Progenitor cell of endocrine pancreas (in vitro differentiated cells): ENCODE measurements around the gene HYOU1. TPM values are rescaled to one million over a fixed set of nuclear protein-coding genes. Genes with fewer than 3 reads are reported as not detected.

Experiments used
- DNase-seq: peaks from one replicate; pipeline ENCODE4 v3.0.0; 2021; ENCODE audit warnings: low spot score; ENCODE audit not compliant: unreplicated experiment
- H3K27ac Mint-ChIP-seq: 2 replicates; pipeline ENCODE4 v1.8.0; 2021; ENCODE audit warnings: mild to moderate bottlenecking, moderate library complexity, mixed read lengths
- H3K27me3 Mint-ChIP-seq: 2 replicates; pipeline ENCODE4 v1.8.0; 2021; ENCODE audit warnings: mixed read lengths
- H3K36me3 Mint-ChIP-seq: 2 replicates; pipeline ENCODE4 v1.8.0; 2022; ENCODE audit warnings: mixed read lengths; ENCODE audit not compliant: insufficient read depth
- H3K4me1 Mint-ChIP-seq: 2 replicates; pipeline ENCODE4 v1.8.0; 2021; ENCODE audit warnings: low read depth, mixed read lengths
- H3K4me3 Mint-ChIP-seq: 2 replicates; pipeline ENCODE4 v1.8.0; 2021; ENCODE audit warnings: low read depth, mild to moderate bottlenecking, moderate library complexity, mixed read lengths
- H3K9me3 Mint-ChIP-seq: 2 replicates; pipeline ENCODE4 v1.8.0; 2021; ENCODE audit warnings: low read depth, mixed read lengths
- total RNA-seq: library from RNA; stranded (reverse); gene quantifications from 2 replicates; pipeline ENCODE4 v1.2.1, GENCODE V29; 2021
- TF ChIP-seq, protein P1 (sequence below): fragments of 200-600 bp; sonication (generic); IDR thresholded peaks from one replicate; pipeline ENCODE4 v1.5.0; 2021; ENCODE audit warnings: antibody characterized with exemption, mild to moderate bottlenecking; ENCODE audit not compliant: unreplicated experiment

Gene HYOU1
- total RNA-seq, 1 donor from 2014 or later, result 199 TPM

DNA sequence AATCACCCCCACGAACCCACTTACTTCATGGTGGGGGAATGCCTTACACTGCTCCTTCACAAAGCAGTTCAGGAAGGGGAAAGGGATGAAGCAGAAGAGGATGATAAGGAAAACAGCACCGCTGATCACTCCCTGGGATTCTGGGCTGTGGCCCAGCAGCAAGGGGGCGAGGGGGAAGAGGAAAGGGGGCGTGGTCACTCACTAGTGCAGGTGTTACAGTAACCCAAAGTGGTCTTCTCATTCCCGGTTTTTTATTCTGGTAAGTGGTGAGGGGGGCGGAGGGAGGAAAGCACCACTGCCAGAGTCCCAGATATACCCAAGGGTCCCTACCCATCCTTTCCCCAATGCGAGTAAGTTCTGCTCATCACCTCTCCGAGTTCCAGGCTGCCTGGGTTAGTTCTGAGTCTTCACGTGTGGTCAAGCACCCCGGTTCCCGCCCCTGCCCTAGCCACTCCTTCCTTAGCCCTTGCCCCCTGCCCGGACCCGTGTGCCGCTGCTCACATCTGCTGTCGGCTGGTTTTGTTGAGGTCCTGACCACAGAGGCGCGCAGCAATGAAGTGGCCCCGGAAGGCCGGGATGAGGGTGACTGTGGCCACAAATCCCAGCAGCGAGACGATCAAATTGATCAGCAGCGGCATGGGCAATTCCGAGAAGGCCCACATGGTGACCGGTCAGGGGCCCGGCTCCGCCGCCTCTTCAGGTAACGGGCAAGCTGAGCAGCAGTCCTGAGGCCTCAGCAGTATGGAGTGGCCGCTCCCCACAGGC is 44.2 kb upstream of the HYOU1 start:
- Mint-ChIP-seq H3K4me1 (peaks cover 16% of the 10 kb centered on the region), H3K4me3 (peak overlapping the region; percentile 78), H3K36me3 (peaks cover 18% of the 10 kb centered on the region), H3K27ac (peak overlapping the region; percentile 99), H3K27me3 (no peaks in the 10 kb centered on the region), H3K9me3 (no peaks in the 10 kb centered on the region)
- TF ChIP-seq, protein P1, sequence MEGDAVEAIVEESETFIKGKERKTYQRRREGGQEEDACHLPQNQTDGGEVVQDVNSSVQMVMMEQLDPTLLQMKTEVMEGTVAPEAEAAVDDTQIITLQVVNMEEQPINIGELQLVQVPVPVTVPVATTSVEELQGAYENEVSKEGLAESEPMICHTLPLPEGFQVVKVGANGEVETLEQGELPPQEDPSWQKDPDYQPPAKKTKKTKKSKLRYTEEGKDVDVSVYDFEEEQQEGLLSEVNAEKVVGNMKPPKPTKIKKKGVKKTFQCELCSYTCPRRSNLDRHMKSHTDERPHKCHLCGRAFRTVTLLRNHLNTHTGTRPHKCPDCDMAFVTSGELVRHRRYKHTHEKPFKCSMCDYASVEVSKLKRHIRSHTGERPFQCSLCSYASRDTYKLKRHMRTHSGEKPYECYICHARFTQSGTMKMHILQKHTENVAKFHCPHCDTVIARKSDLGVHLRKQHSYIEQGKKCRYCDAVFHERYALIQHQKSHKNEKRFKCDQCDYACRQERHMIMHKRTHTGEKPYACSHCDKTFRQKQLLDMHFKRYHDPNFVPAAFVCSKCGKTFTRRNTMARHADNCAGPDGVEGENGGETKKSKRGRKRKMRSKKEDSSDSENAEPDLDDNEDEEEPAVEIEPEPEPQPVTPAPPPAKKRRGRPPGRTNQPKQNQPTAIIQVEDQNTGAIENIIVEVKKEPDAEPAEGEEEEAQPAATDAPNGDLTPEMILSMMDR, result peak; percentile 37
- peak; percentile 54 for DNase-seq

DNA sequence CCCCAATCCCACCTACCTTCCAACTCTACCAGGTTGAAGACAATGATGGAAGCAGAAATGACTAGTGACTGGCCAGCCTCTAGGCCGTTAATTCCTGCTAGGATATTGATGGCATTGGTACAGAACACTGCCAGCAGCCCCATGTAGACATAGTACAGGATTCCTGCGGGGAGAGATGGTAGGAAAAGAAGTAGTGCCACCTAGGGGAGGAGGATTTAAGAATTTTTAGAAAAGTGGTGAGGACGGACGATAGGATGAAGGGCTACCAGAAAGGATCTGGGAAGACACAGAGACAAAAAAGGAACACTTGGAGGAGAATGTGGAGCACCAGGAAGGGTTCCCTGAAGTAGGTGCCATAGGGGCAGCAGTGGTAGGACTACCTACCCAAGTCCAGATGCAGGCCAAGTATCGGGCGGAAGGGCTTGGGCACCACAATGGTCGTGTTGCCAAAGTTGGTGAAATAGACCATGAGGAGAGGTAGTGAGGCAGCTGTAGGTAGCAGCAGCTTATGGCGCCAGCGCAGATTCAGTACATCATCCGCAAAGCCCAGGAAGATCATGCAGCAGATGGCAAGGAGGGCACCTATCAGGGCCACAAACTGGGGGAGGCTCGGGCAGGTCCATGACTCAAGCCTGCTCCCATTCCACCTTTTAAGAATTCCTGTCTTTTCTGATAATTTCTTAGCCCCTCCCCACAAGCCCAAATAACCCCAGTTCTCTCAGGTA is 43.4 kb upstream of the HYOU1 start:
- no peak for DNase-seq
- Mint-ChIP-seq H3K36me3 (peaks cover 20% of the 10 kb centered on the region), H3K9me3 (no peaks in the 10 kb centered on the region), H3K27ac (peak overlapping the region; percentile 99), H3K4me1 (peaks cover 16% of the 10 kb centered on the region), H3K27me3 (no peaks in the 10 kb centered on the region), H3K4me3 (peak overlapping the region; percentile 78)
- TF ChIP-seq, protein P1, result peak; percentile 17

DNA sequence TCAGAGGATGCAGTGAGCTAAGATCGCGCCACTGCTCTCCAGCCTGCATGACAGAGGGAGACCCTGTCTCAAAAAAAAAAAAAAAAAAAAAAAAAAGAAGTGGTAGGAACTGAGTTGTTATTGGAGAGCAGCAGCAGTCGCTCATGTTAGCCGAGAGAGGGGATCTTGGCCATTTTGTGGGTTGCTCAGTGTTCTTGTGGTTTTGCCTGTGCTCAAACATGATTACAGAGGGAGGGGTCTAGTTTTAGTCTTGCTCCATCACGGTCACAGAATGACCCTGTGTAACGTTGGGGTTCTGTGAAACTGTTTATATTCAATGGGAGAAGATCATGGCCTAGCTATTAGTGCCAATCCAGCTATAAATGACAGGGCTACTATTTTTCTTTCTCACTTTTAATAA is 42.7 kb upstream of the HYOU1 start:
- no peaks in the 10 kb centered on the region for H3K9me3 Mint-ChIP-seq
- H3K36me3 Mint-ChIP-seq, result peaks cover 20% of the 10 kb centered on the region
- peak overlapping the region; percentile 78 for H3K4me3 Mint-ChIP-seq
- no peak for DNase-seq
- peak overlapping the region; percentile 73 for H3K27ac Mint-ChIP-seq
- TF ChIP-seq, protein P1, result no peak
- H3K27me3 Mint-ChIP-seq, result no peaks in the 10 kb centered on the region
- peaks cover 16% of the 10 kb centered on the region for H3K4me1 Mint-ChIP-seq

DNA sequence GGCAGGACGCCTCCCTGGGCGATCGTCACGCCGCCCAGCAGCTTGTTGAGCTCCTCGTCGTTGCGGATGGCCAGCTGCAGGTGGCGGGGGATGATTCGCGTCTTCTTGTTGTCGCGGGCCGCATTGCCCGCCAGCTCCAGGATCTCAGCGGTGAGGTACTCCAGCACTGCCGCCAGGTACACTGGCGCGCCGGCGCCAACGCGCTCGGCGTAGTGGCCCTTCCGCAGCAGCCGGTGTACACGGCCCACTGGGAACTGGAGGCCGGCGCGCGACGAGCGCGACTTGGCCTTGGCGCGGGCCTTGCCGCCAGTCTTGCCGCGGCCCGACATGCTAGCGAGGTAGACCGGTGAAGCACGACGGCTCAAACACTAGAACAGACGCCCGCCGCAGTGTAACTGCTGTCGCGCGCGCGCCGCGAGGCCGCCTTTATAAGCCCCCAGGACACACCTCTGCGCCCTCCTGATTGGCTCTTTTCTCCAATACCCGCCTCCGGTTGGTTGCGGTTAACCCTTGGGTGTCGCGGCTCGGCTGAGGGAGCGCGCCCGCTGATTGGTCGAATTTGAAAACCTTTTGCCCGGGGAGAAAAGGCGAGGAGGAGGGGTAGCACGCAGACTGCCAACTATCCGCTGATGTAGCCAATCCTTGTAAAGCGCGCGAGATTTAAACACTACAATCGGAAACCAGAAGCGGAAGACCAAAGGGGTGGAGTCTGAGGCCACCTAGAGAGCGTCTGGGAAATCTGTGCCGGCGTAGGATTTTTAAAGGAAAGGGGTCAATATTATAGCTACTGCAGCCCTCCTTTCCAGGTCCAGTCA is 38.3 kb upstream of the HYOU1 start:
- H3K36me3 Mint-ChIP-seq, result peaks cover 25% of the 10 kb centered on the region
- H3K9me3 Mint-ChIP-seq, result no peaks in the 10 kb centered on the region
- H3K4me3 Mint-ChIP-seq, result peak overlapping the region; percentile 90
- peaks cover 16% of the 10 kb centered on the region for H3K4me1 Mint-ChIP-seq
- peak overlapping the region; percentile 97 for H3K27ac Mint-ChIP-seq
- H3K27me3 Mint-ChIP-seq, result no peaks in the 10 kb centered on the region
- TF ChIP-seq, protein P1, result no peak
- DNase-seq, result peak; percentile 98

DNA sequence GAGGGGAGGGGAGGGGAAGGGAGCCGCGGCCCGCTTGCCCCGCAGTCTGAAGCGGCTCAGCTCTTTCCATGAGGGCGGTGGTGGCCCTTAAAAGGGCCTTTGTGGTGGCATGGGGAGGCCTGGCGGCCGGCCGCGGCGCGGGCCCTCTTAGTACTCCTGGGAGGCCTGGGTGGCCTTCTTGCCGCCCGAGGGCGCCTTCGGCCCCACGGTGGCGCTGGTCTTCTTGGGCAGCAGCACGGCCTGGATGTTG is 37.7 kb upstream of the HYOU1 start:
- Mint-ChIP-seq H3K9me3 (no peaks in the 10 kb centered on the region), H3K36me3 (peaks cover 25% of the 10 kb centered on the region)
- no peak for DNase-seq

More for the DNA sequence above, 37.7 kb upstream of the HYOU1 start:
- Mint-ChIP-seq H3K27me3 (no peaks in the 10 kb centered on the region), H3K4me3 (peak overlapping the region; percentile 90), H3K4me1 (peaks cover 14% of the 10 kb centered on the region), H3K27ac (peak overlapping the region; percentile 97)
- TF ChIP-seq, protein P1, result peak; percentile 73
